CD4-positive, alpha-beta T cell (primary cell): ENCODE measurements around the gene S100A16. TPM values are rescaled to one million over a fixed set of nuclear protein-coding genes. Genes with fewer than 3 reads are reported as not detected.
"Not testable (repeated sequence)": the region's sequence is repeated elsewhere in the genome, so short reads cannot be mapped to it uniquely, and the experiment has no call there.

Source experiments
- ATAC-seq: fragments of 200-7000 bp; cut with Tn5 transposase; one replicate; pipeline ENCODE4 v1.10.0; 2022; ENCODE audit warnings: mild to moderate bottlenecking; ENCODE audit not compliant: poor library complexity
- CTCF ChIA-PET: fragments of 350-600 bp; sonication (Branson Sonifier 250); formaldehyde crosslinking; loops from one replicate; lab custom pipeline; 2021; ENCODE audit warnings: antibody characterized with exemption, inconsistent platforms; lab: Charles Lee
- POLR2A ChIA-PET: fragments of 350-600 bp; sonication (Branson Sonifier 250); formaldehyde crosslinking; loops from one replicate; lab custom pipeline; 2021; ENCODE audit warnings: antibody characterized with exemption, inconsistent platforms; lab: Charles Lee
- DNase-seq, 14 experiments: peaks; one replicate each; pipeline ENCODE4 v3.0.0-alpha.2; 2013 to 2020; ENCODE audit warnings: mixed read lengths in 2 of 14
- H3K27ac ChIP-seq, 2 donors: one replicate each; pipeline versions ENCODE4 v1.5.1 to v1.7.0; 2013; ENCODE audit warnings: low read length in 2 of 2, low read depth in 1 of 2, mild to moderate bottlenecking in 1 of 2
- H3K27me3 ChIP-seq, 2 experiments: 1 replicate in 1 of 2; 2 replicates in 1 of 2; pipeline versions ENCODE4 v1.6.1 to v1.7.0; 2013; ENCODE audit warnings: low read length in 2 of 2, control low read depth in 1 of 2, mild to moderate bottlenecking in 1 of 2, moderate library complexity in 1 of 2; ENCODE audit not compliant: insufficient read depth in 2 of 2, control insufficient read depth in 1 of 2
- H3K36me3 ChIP-seq: one replicate; pipeline ENCODE4 v1.6.1; 2013; ENCODE audit warnings: low read length, control low read depth; ENCODE audit not compliant: insufficient read depth
- H3K4me1 ChIP-seq: one replicate; pipeline ENCODE4 v1.6.1; 2013; ENCODE audit warnings: low read length, control low read depth; ENCODE audit not compliant: insufficient read depth
- H3K4me3 ChIP-seq: one replicate; pipeline ENCODE4 v1.5.1; 2013; ENCODE audit warnings: mild to moderate bottlenecking, low read length, moderate library complexity
- H3K9me3 ChIP-seq, 2 experiments: 1 replicate in 1 of 2; 2 replicates in 1 of 2; pipeline versions ENCODE4 v1.6.1 to v1.7.0; 2013; ENCODE audit warnings: low read length in 2 of 2, mild to moderate bottlenecking in 2 of 2, control low read depth in 1 of 2, moderate library complexity in 1 of 2; ENCODE audit not compliant: control insufficient read depth in 1 of 2, insufficient read depth in 1 of 2
- H3K27ac Mint-ChIP-seq: one replicate; pipeline ENCODE4 v1.8.0; 2020; ENCODE audit warnings: mixed read lengths
- H3K27me3 Mint-ChIP-seq: one replicate; pipeline ENCODE4 v1.8.0; 2021; ENCODE audit warnings: mixed read lengths
- H3K36me3 Mint-ChIP-seq: one replicate; pipeline ENCODE4 v1.8.0; 2021; ENCODE audit warnings: low read depth, mixed read lengths
- H3K4me1 Mint-ChIP-seq: one replicate; pipeline ENCODE4 v1.8.0; 2021; ENCODE audit warnings: low read depth, mixed read lengths
- H3K4me3 Mint-ChIP-seq: one replicate; pipeline ENCODE4 v1.8.0; 2020; ENCODE audit warnings: mild to moderate bottlenecking, mixed read lengths
- H3K9me3 Mint-ChIP-seq: one replicate; pipeline ENCODE4 v1.8.0; 2020; ENCODE audit warnings: mixed read lengths
- intact Hi-C, 2 experiments: fragments of 100-400 bp; cut with DNase I in 1 of 2; cut with micrococcal nuclease in 1 of 2; formaldehyde crosslinking; loops; one replicate each; pipeline versions ENCODE4 v1.15.1 to v1.9.0; 2023 to 2025; cut with DNase I, micrococcal nuclease
- total RNA-seq, 174 experiments: library from RNA in 2 of 174; stranded (reverse) in 2 of 174; gene quantifications; one replicate each; pipeline ENCODE4 v1.2.3 and lab custom pipeline; 2021 to 2026
- TF ChIP-seq, protein P1 (sequence below): fragments of 200-600 bp; IDR thresholded peaks from one replicate; pipeline ENCODE4 v1.8.0; 2022; ENCODE audit warnings: antibody characterized with exemption, mild to moderate bottlenecking

S100A16 gene
- total RNA-seq, 2 experiments from 2014 or later, result not detected

- CTCF ChIA-PET, result interaction anchor here (1.2 to 2.4 kb wide), 2 partner anchors 25 to 33 kb away, joined by 4 to 16 read pairs; partner anchors contain the start of gene S100A5
- ATAC-seq (peak; percentile 32), DNase-seq (peak in 10 of 14 experiments; percentile 18 to 77 (median 36))
- Mint-ChIP-seq H3K27me3 (no peaks in the 10 kb centered on the region), H3K27ac (peak within 1 kb of the TSS; percentile 89), H3K4me3 (peak within 1 kb of the TSS; percentile 72), H3K36me3 (no peaks in the 10 kb centered on the region), H3K9me3 (no peaks in the 10 kb centered on the region), H3K4me1 (peaks cover 32% of the 10 kb centered on the region)
- Histone ChIP-seq H3K27me3 (no peaks in the 10 kb centered on the region), H3K36me3 (no peaks in the 10 kb centered on the region), H3K27ac (peak within 1 kb of the TSS; percentile 35 to 64), H3K9me3 (no peaks in the 10 kb centered on the region), H3K4me3 (no peak within 1 kb of the TSS), H3K4me1 (peaks cover 39% of the 10 kb centered on the region)
- POLR2A ChIA-PET, result interaction anchor here (1.2 to 2.2 kb wide), 3 partner anchors 20 to 32 kb away, joined by 4 to 34 read pairs (median 14); partner anchors contain the start of genes S100A4, S100A5 and S100A6
- TF ChIP-seq, protein P1, sequence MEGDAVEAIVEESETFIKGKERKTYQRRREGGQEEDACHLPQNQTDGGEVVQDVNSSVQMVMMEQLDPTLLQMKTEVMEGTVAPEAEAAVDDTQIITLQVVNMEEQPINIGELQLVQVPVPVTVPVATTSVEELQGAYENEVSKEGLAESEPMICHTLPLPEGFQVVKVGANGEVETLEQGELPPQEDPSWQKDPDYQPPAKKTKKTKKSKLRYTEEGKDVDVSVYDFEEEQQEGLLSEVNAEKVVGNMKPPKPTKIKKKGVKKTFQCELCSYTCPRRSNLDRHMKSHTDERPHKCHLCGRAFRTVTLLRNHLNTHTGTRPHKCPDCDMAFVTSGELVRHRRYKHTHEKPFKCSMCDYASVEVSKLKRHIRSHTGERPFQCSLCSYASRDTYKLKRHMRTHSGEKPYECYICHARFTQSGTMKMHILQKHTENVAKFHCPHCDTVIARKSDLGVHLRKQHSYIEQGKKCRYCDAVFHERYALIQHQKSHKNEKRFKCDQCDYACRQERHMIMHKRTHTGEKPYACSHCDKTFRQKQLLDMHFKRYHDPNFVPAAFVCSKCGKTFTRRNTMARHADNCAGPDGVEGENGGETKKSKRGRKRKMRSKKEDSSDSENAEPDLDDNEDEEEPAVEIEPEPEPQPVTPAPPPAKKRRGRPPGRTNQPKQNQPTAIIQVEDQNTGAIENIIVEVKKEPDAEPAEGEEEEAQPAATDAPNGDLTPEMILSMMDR, result no peak
- intact Hi-C loops, result loop anchor here in 1 of 2 experiments (1.0 to 2.0 kb wide), 2 partner anchors 19 to 32 kb away; no protein-coding TSS in a partner anchor
Observed at GRCh38 chr1:153565529-153566374, 47.2 kb downstream of the S100A16 start, which contains the start of gene S100A2. Gene S100A2 (minus strand): TSS chr1:153565844. CDS start chr1:153563877, 1,967 bp downstream.

GRCh38 chr1:153563991-153564390, 48.9 kb downstream of the S100A16 start:
- Mint-ChIP-seq H3K27me3 (no peaks in the 10 kb centered on the region), H3K9me3 (no peaks in the 10 kb centered on the region), H3K27ac (no peak overlapping the region), H3K36me3 (no peaks in the 10 kb centered on the region), H3K4me3 (no peak overlapping the region), H3K4me1 (peaks cover 32% of the 10 kb centered on the region)
- ChIA-PET POLR2A (interaction anchor here (0.8 to 1.9 kb wide), 3 partner anchors 19 to 32 kb away, joined by 3 to 7 read pairs (median 4); partner anchors contain the start of gene S100A6), CTCF (interaction anchor here (1.5 kb wide), 1 partner anchor 31 kb away, joined by 8 read pairs; no protein-coding TSS in a partner anchor)
- Histone ChIP-seq H3K27ac (no peak overlapping the region), H3K36me3 (no peaks in the 10 kb centered on the region), H3K4me1 (peaks cover 38% of the 10 kb centered on the region), H3K4me3 (no peak overlapping the region), H3K27me3 (no peaks in the 10 kb centered on the region), H3K9me3 (no peaks in the 10 kb centered on the region)
- intact Hi-C loops, result no loop called here
- TF ChIP-seq, protein P1, result no peak
- ATAC-seq (no peak), DNase-seq (no peak)

DNA sequence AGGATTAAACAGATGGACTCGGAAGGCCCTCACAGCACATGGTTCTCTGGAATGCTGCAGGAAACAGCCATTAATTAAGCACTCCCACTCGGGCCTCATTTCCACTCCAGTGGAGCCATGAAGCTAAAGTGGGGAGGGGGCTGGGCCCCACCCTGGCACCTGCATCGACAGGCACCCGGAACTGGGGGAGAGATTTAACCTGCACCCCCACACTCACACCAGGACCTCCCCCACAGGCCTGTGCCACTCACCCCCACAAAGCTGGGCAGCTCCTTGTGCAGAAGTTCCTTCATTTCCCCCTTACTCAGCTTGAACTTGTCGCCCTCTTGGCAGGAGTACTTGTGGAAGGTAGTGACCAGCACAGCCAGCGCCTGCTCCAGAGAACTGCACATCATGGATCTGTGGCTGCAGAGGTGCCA, 49.4 kb downstream of the S100A16 start:
- ChIA-PET POLR2A (interaction anchor here (0.8 to 1.9 kb wide), 3 partner anchors 19 to 31 kb away, joined by 3 to 7 read pairs (median 4); partner anchors contain the start of gene S100A6), CTCF (interaction anchor here (1.5 kb wide), 1 partner anchor 31 kb away, joined by 8 read pairs; no protein-coding TSS in a partner anchor)
- TF ChIP-seq, protein P1, result no peak
- H3K4me3 ChIP-seq, result no peak overlapping the region
- no peak for DNase-seq
- no peak for ATAC-seq
- H3K4me3 Mint-ChIP-seq, result no peak overlapping the region
- H3K36me3 ChIP-seq, result no peaks in the 10 kb centered on the region
- peaks cover 28% of the 10 kb centered on the region for H3K4me1 Mint-ChIP-seq
- no peak overlapping the region for H3K27ac Mint-ChIP-seq
- no peaks in the 10 kb centered on the region for H3K27me3 Mint-ChIP-seq
- H3K36me3 Mint-ChIP-seq, result no peaks in the 10 kb centered on the region
- H3K9me3 Mint-ChIP-seq, result no peaks in the 10 kb centered on the region
- no peaks in the 10 kb centered on the region for H3K27me3 ChIP-seq
- no peaks in the 10 kb centered on the region for H3K9me3 ChIP-seq
- intact Hi-C loops, result no loop called here
- H3K4me1 ChIP-seq, result peaks cover 33% of the 10 kb centered on the region
- H3K27ac ChIP-seq, result no peak overlapping the region

DNA sequence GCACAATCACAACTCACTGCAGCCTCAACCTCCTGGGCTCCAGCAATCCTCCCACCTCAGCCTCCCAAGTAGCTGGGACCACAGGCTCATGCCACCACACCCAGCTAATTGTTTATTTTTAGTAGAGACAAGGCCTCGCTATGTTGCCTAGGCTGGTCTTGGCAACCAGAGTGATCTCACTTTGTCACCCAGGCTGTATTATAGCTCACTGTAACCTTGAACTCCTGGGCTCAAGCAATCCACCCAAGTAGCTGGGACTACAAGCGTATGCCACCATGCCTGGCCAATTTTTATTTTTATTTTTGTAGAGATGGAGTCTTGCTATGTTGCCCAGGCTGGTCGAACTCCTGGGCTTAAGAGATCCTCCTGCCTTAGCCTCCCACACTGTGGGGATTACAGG, 50.9 kb downstream of the S100A16 start:
- H3K27me3 Mint-ChIP-seq, H3K27ac Mint-ChIP-seq, H3K36me3 Mint-ChIP-seq, H3K27me3 ChIP-seq, H3K27ac ChIP-seq, H3K4me3 Mint-ChIP-seq, H3K36me3 ChIP-seq, CTCF ChIA-PET, DNase-seq, H3K4me3 ChIP-seq, H3K9me3 Mint-ChIP-seq, ATAC-seq, intact Hi-C loops, H3K9me3 ChIP-seq: not testable (repeated sequence)
- POLR2A ChIA-PET, result interaction anchor here (1.0 to 1.2 kb wide), 2 partner anchors 17 to 26 kb away, joined by 3 to 4 read pairs; partner anchors contain the start of genes S100A4 and S100A6
- peaks cover 15% of the 10 kb centered on the region for H3K4me1 Mint-ChIP-seq
- H3K4me1 ChIP-seq, result peaks cover 19% of the 10 kb centered on the region
